NCI-H524 (cell line): Measurements from ENCODE around the gene PDZRN3.

Experiments
- DNase-seq, 2 experiments: peaks; one replicate each; lab custom pipeline; 2025; lab: John Stamatoyannopoulos, UW

Gene PDZRN3

GRCh38 chr3:73556520-73557372, 68.0 kb downstream of the PDZRN3 start:
- no peak for DNase-seq

- no peak for DNase-seq
Measured at GRCh38 chr3:73555076-73555475, 69.7 kb downstream of the PDZRN3 start.

GRCh38 chr3:73552700-73553099, 72.0 kb downstream of the PDZRN3 start:
- DNase-seq: no peak

GRCh38 chr3:73550032-73550431, 74.7 kb downstream of the PDZRN3 start:
- no peak for DNase-seq

GRCh38 chr3:73549051-73549600, 75.6 kb downstream of the PDZRN3 start:
- DNase-seq: no peak

GRCh38 chr3:73548436-73548835, 76.3 kb downstream of the PDZRN3 start:
- DNase-seq: no peak

- DNase-seq: peak; percentile 78 to 92
Measured at GRCh38 chr3:73547427-73548248, 77.1 kb downstream of the PDZRN3 start.

GRCh38 chr3:73546961-73547360, 77.8 kb downstream of the PDZRN3 start:
- DNase-seq: no peak

GRCh38 chr3:73543412-73543811, 81.3 kb downstream of the PDZRN3 start:
- DNase-seq: no peak

GRCh38 chr3:73542136-73542535, 82.6 kb downstream of the PDZRN3 start:
- DNase-seq: no peak

- DNase-seq: no peak
Measured at GRCh38 chr3:73540969-73541740, 83.6 kb downstream of the PDZRN3 start.

GRCh38 chr3:73538486-73538885, 86.3 kb downstream of the PDZRN3 start:
- DNase-seq: no peak

GRCh38 chr3:73536952-73537351, 87.8 kb downstream of the PDZRN3 start:
- peak in 1 of 2 experiments; percentile 11 for DNase-seq

- DNase-seq: no peak
Measured at GRCh38 chr3:73536336-73536895, 88.3 kb downstream of the PDZRN3 start.

GRCh38 chr3:73535931-73536330, 88.8 kb downstream of the PDZRN3 start:
- no peak for DNase-seq

GRCh38 chr3:73535137-73535536, 89.6 kb downstream of the PDZRN3 start:
- no peak for DNase-seq

- DNase-seq: no peak
Measured at GRCh38 chr3:73530022-73530396, 94.7 kb downstream of the PDZRN3 start.

GRCh38 chr3:73529308-73530021, 95.3 kb downstream of the PDZRN3 start:
- no peak for DNase-seq

- DNase-seq: no peak
Measured at GRCh38 chr3:73525591-73525990, 99.2 kb downstream of the PDZRN3 start.

- no peak for DNase-seq
Measured at GRCh38 chr3:73523661-73524060, 101.1 kb downstream of the PDZRN3 start.

GRCh38 chr3:73521734-73522336, 102.9 kb downstream of the PDZRN3 start:
- no peak for DNase-seq
